Nephron progenitor cell (in vitro differentiated cells): ENCODE results near the gene DNAJC7.

Experiments
- DNase-seq: peaks from one replicate; pipeline ENCODE4 v3.0.0; 2021
- H3K27ac Mint-ChIP-seq: 2 replicates; pipeline ENCODE4 v1.8.0; 2021; ENCODE audit warnings: mild to moderate bottlenecking, moderate library complexity, mixed read lengths
- H3K27me3 Mint-ChIP-seq: 2 replicates; pipeline ENCODE4 v1.8.0; 2021; ENCODE audit warnings: mild to moderate bottlenecking, low read depth, mixed read lengths; ENCODE audit not compliant: poor library complexity
- H3K36me3 Mint-ChIP-seq: 2 replicates; pipeline ENCODE4 v1.8.0; 2021; ENCODE audit warnings: low read depth, mixed read lengths
- H3K4me1 Mint-ChIP-seq: 2 replicates; pipeline ENCODE4 v1.8.0; 2021; ENCODE audit warnings: mixed read lengths
- H3K4me3 Mint-ChIP-seq: 2 replicates; pipeline ENCODE4 v1.8.0; 2021; ENCODE audit warnings: mild to moderate bottlenecking, moderate library complexity, mixed read lengths
- H3K9me3 Mint-ChIP-seq: 2 replicates; pipeline ENCODE4 v1.8.0; 2021; ENCODE audit warnings: mild to moderate bottlenecking, moderate library complexity, mixed read lengths
- TF ChIP-seq, protein P1 (sequence below): fragments of 200-600 bp; sonication (generic); IDR thresholded peaks from 2 replicates; pipeline ENCODE4 v1.5.0; 2021; ENCODE audit warnings: antibody characterized with exemption

DNAJC7 gene

DNA sequence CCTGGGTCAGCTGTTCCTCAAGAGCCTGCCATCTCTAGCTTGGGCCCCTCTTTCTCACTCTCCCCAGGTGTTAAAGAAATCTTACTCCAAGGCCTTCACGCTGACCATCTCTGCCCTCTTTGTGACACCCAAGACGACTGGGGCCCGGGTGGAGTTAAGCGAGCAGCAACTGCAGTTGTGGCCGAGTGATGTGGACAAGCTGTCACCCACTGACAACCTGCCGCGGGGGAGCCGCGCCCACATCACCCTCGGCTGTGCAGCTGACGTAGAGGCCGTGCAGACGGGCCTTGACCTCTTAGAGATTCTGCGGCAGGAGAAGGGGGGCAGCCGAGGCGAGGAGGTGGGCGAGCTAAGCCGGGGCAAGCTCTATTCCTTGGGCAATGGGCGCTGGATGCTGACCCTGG, 43.8 kb downstream of the DNAJC7 start:
- TF ChIP-seq, protein P1, sequence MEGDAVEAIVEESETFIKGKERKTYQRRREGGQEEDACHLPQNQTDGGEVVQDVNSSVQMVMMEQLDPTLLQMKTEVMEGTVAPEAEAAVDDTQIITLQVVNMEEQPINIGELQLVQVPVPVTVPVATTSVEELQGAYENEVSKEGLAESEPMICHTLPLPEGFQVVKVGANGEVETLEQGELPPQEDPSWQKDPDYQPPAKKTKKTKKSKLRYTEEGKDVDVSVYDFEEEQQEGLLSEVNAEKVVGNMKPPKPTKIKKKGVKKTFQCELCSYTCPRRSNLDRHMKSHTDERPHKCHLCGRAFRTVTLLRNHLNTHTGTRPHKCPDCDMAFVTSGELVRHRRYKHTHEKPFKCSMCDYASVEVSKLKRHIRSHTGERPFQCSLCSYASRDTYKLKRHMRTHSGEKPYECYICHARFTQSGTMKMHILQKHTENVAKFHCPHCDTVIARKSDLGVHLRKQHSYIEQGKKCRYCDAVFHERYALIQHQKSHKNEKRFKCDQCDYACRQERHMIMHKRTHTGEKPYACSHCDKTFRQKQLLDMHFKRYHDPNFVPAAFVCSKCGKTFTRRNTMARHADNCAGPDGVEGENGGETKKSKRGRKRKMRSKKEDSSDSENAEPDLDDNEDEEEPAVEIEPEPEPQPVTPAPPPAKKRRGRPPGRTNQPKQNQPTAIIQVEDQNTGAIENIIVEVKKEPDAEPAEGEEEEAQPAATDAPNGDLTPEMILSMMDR, result no peak
- H3K4me3 Mint-ChIP-seq, result no peak overlapping the region
- DNase-seq, result no peak
- H3K27ac Mint-ChIP-seq, result peak overlapping the region; percentile 90
- peaks cover 66% of the 10 kb centered on the region for H3K36me3 Mint-ChIP-seq
- no peaks in the 10 kb centered on the region for H3K9me3 Mint-ChIP-seq
- peaks cover 18% of the 10 kb centered on the region for H3K4me1 Mint-ChIP-seq
- H3K27me3 Mint-ChIP-seq, result no peaks in the 10 kb centered on the region

DNA sequence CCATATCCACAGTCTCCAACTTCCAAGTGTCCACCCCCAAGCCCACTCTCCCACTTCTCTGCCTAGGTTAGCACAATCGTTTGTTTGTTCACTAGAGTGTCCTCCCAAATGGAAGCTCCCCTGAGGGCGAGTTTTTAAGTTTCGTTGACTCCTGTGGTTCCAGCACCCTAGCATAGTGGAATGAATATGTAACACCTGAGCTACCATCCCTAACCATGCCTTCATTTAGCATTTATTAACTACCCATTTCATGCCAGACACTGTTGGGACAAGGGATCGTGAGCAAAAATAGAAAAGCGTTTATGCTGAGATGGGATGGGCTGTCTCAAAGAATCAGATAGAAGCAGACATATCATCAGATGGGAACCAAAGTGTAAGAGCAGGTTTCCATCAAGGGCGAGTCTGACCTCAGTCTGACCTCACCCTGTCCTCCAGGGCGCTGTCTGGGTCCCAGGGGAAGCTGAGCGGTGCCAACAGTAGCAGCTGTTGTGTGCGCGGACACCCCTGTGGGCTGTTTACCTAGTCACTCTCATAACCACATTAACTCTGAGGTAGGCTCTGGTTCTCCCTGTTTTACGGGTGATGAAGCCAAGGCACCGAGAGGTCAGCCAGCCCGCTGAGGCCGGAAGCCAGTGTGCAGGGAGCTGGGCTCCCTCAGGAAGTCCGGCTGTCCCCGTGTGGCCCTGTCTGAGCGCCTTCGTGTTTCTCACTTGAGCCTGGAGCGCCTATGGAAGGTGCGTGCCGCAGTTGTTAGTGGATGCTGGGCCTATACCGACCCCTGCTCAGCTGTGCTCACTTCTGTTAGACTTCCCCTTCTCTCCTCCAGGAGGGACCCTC, 44.5 kb downstream of the DNAJC7 start:
- Mint-ChIP-seq H3K4me3 (no peak overlapping the region), H3K9me3 (no peaks in the 10 kb centered on the region), H3K27me3 (no peaks in the 10 kb centered on the region), H3K4me1 (peaks cover 23% of the 10 kb centered on the region), H3K27ac (peak overlapping the region; percentile 90), H3K36me3 (peaks cover 65% of the 10 kb centered on the region)
- TF ChIP-seq, protein P1, result no peak
- DNase-seq, result no peak

DNA sequence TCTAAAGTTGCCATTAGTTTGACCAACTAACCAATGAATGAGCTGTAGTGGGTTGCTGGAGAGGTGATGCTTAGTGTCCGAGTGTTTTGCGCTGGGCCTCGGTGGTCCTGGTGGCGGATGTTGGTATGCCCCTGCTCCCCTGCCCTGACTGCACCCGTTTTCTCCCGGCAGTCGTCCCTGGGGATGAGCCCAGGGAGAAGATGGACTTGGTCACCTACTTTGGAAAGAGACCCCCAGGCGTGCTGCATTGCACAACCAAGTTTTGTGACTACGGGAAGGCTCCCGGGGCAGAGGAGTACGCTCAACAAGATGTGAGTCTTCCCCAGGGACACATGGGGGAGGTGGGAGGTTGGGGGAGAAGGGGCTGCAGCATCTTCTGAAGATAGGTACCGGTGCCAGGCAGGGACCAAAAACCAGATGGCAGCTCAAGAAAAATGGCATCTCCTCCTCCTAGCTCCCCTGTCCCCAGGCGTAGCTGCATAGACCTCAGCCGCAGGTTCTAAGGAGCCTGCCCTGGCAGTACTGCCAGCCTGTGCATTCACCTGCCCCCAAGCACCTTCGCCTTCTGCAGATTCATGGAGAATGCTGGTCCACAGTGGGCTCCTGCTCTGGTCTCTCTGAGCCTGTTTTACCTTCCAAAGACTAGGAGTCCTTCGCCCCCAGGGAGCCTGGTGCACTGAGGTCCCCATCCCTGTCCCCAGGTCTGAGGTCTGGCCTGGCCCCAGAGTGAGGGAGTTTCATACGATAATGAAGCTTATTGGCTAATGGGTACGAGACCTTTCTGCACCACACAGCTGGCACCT, 45.3 kb downstream of the DNAJC7 start:
- Mint-ChIP-seq H3K36me3 (peaks cover 62% of the 10 kb centered on the region), H3K4me1 (peaks cover 25% of the 10 kb centered on the region), H3K4me3 (no peak overlapping the region), H3K9me3 (no peaks in the 10 kb centered on the region), H3K27ac (peak overlapping the region; percentile 90), H3K27me3 (no peaks in the 10 kb centered on the region)
- no peak for DNase-seq
- TF ChIP-seq, protein P1, result no peak

DNA sequence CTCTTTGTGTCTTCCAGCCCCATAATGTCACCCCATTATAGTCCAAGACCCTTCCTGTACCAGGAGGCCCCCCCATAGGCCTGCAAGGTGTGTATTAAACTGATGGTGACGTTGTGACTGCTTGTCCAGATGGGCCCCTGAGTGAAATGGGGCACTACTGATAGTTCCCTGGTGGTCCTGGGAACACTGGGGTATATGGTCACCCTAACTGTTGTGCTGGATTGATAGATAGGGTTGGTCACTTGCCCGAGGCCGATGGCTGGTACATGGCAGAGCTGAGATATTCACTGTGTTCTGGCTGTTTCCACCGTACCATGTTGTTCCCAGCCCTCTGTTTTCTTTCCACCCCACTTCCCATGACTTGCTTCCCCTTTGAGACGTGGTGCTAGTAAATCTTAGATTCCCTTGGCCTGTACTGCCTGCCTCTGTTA, 46.3 kb downstream of the DNAJC7 start:
- no peak overlapping the region for H3K4me3 Mint-ChIP-seq

DNA sequence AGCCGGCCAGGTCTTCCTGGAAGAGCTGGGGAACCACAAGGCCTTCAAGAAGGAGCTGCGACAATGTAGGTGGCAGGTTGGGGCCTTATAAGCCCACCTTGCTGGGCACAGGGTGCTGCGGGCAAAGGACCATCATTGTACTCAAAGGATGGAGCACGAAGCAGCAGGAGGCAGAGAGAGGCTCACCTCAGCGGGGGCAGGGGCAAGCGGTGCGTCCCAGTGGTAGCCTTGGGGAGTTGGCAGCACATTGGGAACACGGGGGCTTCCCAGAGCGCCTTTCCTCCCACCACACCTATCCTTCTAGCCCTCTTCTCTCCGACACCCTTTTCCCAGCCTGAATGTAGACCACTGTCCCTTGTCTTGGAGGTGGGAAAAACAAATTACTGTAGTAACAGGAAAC, 48.6 kb downstream of the DNAJC7 start:
- peak overlapping the region; percentile 15 for H3K27ac Mint-ChIP-seq
- H3K36me3 Mint-ChIP-seq, result peaks cover 46% of the 10 kb centered on the region
- peaks cover 40% of the 10 kb centered on the region for H3K4me1 Mint-ChIP-seq
- no peaks in the 10 kb centered on the region for H3K9me3 Mint-ChIP-seq
- DNase-seq, result no peak
- TF ChIP-seq, protein P1, result no peak
- peaks cover 3% of the 10 kb centered on the region for H3K27me3 Mint-ChIP-seq
- H3K4me3 Mint-ChIP-seq, result peak overlapping the region; percentile 70

More for the DNA sequence above, 46.3 kb downstream of the DNAJC7 start:
- Mint-ChIP-seq H3K27me3 (no peaks in the 10 kb centered on the region), H3K9me3 (no peaks in the 10 kb centered on the region), H3K27ac (peak overlapping the region; percentile 70), H3K36me3 (peaks cover 56% of the 10 kb centered on the region), H3K4me1 (peaks cover 27% of the 10 kb centered on the region)
- no peak for DNase-seq
- TF ChIP-seq, protein P1, result no peak
